Suppressor macrophage (primary cell): Measurements from ENCODE around the gene CSF3R.
A peak's percentile ranks its signal among the peaks of the same experiment; 100 is the strongest.
"Not testable (repeated sequence)": the region's sequence is repeated elsewhere in the genome, so short reads cannot be mapped to it uniquely, and the experiment has no call there.

ENCODE experiments used
- DNase-seq, 4 experiments: peaks; one replicate each; pipeline ENCODE4 v3.0.0-alpha.2; 2020 to 2022

CSF3R gene

DNA sequence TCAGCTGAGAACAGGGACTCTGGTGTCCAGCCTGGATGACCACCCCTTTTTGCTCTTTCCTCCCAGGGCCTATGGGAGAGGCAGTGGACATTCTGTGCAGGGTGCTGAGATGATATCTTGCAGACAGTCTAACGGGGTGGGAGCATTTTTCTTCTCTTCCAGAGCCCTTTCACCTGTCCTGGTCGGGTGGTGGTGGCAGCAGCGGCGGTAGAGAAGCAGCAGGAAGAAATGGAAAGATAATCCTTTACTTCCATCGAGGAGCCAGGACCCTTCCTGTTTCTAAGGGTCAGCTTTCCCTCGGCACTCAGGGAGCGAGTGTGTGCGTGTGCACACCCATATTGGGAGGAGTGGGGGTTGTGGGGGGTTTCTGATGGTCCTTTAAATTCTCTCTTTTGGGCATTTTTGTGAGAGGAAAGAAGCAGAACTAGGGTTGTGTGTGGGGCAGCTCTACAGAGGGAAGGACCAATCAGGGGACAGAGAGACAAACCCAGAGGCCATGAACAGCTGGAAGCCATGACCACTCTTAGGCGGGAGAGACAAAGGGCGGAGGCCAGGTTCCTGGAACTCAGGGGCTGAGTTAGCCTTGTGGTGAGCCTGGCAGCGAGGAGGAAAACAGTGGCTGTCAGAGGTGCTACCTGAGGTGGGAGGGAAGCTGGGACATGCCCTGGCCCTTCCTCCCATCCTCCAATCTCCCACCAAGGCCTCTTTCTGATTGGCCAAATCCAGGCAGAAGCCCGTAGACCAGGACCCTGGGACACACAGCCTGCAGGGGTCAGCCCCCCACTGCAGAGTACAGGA lies 31.2 kb upstream of the CSF3R start:
- no peak for DNase-seq

DNA sequence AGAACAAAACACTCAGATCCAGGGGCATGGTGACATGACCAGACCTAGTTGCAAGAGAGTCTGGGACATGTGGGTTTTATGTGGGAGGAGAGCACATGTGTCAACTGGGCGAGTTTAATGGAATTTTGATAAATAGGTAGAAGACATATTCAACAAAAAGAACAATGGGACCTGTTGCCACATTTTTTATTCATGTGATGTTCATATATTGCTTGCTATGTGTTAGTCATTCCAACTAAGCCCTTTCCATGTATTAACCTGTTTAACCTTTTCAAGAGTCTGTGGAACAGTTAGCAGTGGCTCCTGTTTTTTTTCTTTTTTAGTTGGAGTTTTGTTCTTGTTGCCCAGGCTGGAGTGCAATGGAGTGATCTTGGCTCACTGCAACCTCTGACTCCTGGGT lies 30.1 kb upstream of the CSF3R start:
- DNase-seq, result no peak

DNA sequence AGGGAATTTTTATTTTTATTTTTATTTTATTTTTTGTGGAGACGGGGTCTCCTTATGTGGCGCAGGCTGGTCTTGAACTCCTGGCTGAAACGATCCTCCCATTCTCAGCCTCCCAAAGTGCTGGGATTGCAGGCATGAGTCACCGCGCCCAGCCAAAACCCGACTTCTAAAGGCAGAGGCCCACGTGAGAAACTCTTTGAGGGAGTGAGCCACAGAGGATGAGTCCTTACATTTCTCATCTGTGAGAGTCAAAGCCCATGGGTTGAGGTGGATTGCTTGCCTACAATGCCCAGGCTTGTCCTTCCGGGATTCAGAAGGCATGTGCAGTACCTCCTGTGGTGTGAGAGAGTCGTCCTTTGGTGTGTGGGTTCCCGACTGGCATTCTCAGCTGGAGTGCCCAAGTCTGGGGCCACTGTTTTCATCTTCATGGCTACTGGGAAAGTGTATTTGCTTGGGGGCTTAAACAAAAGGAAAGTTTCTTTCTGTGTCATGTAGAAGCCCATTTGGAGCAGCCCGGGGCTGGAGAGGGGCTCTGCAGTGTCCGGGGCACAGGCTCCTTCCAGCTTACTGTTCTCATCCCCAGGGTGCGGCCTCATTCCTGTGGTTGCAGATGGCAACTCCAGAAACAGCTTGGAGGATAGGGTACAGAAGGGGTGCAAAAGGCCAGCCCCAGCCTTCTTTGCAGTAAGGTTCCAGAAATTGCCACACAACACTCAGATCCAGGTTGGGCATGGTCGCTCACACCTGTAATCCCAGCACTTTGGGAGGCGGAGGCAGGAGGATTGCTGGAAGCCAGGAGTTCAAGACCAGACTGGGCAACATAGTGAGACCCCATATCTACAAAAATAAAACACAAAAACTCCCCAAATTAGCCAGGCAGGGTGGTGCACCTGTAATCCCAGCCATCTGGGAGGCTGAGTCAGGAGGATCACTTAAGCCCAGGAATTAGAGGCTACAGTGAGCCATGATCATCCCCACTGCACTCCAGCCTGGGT lies 29.4 kb upstream of the CSF3R start:
- no peak for DNase-seq

DNA sequence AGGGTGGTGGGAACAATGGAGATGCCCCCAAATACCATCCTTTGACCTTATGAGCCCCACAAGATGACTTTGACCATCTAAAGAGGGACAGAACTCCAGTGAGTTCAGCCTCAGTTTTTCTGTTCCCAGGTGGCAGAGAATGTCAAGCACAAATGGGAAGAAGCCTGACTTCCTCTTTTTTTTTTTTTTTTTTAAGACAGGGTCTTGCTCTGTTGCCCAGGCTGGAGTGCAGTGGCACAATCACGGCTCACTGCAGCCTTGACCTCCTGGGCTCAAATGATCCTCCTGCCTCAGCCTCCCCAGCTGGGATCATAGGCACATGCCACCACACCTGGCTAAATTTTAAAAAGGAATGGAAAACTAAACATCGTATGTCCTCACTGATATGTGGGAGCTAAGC lies 28.5 kb upstream of the CSF3R start:
- DNase-seq, result peak in 1 of 4 experiments; percentile 15

DNA sequence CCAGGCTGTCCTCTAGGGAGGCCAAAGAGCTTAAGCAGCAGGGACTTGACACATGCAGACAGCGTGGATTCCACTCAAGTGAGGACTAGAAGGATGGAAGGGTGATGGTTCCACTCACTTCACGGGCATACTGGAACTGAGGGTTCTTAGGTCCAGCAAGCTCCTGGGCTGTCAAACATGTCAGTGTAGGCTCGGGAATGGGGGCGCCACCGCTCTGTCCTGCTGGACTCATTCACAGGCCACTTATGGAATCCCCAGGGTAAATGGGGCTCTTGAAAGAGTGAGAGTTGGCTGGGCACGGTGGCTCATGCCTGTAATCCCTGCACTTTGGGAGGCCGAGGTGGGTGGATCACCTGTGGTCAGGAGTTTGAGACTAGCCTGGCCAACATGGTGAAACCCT lies 27.7 kb upstream of the CSF3R start:
- no peak for DNase-seq

DNA sequence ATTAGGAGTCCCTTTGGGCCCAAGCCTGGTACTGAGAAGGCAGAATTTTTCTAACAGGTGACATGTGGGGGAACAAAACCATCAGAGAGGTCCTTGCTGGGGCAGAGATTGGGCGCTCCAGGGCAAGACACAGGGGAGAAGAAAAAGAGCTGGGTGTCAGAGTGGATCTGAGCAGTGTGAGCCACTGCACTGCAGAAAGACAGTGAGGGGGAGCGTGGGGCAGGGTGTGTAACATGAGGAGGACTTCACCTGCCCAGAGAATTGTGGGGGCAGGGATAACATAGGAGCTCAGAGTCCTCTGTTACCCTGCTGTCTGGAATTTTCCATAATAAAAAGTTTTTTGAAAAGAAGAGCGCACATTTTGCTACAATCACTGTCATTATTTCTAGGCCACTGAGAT lies 25.5 kb upstream of the CSF3R start:
- DNase-seq, result no peak

DNA sequence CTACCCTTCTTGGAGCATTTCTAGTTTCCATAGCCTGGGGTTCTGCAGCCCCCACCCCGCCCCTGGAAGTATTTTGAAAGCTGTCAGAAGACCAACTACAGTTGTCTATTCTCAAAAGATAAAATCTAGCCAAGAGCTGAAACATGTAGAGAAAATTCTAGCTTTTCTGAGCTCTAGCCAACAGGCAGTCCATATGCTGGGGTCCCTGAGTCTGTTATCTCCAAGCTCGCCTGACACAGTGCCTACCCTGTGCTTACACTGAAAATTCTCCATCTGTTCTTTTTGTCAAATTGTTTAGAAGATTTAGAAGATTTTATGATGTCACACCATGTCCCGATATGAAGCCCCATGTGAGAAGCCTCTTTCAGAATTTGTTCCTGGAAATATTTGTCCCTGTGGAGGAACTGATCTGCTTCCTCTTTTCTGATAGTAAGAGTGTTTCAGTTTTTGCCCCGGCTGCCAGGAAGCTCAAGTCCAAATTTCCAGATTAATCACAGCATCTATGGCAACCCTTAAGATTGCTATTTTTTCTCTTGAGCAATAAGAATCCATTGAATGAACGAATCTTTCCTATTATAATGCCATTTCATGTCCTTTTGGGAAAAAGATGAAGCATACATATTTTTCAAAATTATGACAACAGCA lies 23.7 kb upstream of the CSF3R start:
- DNase-seq, result peak in 1 of 4 experiments; percentile 16

DNA sequence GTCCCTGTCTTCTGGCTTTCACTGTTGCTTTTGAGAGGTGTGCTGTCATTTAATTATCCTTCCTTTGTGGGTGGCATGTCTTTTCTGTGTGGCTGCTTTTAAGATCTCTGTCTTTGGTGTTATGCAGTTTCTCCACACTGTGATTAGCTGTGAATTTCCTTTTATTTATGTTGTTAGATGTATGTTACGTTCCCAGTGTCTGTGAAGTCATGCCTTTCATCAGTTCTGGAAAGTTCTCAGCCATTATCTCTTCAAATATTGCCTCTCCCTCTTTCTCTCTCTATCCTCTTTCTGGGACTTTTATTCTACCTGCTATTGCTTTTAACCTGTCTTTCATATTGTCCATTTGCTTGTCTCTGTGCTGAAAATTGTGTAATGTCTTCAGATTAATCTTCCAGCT lies 21.0 kb upstream of the CSF3R start:
- no peak for DNase-seq

DNA sequence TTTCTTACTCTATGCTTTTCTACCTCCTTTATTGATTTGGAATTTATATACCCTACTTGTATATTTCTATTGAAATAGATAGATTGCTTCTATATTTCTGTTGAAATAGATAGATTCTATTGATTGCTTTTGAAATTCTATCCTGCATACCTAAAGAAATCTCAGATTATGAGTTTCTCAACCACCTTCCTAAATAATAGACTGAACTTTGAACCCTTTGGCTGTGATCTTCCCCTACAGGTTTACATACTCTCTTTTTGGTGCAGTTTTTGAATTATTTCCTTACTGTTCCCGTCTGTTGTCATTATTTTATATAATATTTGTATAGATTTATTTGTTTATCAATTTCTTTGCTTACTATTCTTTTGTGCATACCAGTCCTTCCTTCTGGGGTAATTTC lies 20.4 kb upstream of the CSF3R start:
- no peak for DNase-seq

DNA sequence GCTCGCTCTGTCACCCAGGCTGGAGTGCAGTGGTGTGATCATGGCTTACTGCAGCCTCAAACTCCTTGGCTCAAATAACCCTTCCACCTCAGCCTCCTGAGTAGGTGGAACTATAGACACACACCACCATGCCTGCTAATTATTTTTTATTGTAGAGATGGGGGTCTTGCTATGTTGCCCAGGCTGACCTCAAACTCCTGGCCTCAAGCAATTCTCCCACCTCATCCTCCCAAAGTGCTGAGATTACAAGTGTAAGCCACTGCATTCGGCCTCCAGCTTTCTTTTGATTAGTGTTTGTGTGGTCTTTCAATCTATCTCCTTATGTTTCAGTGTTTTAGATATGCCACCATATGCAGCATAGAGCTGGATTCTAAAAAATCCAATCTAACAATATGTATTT lies 19.9 kb upstream of the CSF3R start:
- DNase-seq, result no peak

DNA sequence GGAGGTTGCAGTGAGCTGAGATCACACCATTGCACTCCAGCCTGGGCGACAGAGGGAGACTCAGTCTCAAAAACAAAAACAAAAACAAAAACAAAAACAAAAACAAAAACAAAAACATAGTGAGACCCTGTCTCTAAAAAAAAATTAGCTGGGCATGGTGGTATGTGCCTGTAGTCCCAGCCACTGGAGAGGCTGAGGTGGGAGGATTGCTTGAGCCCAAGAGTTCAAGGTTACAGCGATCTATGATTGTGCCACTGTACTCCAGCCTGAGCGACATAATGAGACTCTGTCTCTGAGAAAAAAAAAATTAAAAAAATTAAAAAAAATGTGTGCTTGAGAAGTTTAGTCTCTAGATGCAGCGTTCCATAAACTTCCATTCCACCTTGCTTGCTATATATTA lies 19.2 kb upstream of the CSF3R start:
- DNase-seq, result not testable (repeated sequence)

DNA sequence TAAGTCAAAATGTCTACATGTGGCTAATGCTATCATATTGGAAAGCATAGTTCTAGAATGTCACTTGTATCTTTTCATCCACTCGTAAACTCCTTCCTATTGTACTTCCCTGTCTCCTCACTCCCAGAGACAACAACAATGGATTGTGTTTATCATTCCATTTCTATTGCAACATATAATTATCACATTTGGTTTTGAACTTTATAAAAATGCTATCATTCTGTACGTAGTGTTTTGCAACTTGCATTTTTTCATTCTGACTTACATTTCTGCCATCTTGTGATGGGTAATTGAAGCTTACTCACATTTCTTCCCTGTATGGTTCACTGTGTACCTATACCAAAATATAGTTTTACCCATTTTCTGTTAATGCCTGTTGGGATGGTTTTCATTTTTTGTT lies 14.5 kb upstream of the CSF3R start:
- no peak for DNase-seq

DNA sequence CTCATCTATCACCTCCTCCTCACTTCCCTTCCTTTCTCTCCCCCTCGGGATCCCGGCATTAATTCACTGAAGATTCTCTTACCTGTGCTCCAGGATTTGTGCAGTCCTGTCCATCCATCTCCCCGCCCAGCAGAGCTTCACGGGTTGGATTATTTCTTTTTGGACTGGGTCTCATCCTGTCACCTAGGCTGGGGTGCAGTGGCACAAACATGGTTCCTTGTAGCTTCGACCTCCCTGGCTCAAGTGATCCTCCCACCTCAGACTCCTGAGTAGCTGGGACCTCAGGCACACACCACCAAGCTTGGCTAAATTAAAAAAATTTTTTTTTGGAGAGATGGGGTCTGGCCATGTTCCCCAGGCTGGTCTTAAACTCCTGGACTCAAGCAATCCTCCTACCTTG lies 12.3 kb upstream of the CSF3R start:
- DNase-seq, result no peak

DNA sequence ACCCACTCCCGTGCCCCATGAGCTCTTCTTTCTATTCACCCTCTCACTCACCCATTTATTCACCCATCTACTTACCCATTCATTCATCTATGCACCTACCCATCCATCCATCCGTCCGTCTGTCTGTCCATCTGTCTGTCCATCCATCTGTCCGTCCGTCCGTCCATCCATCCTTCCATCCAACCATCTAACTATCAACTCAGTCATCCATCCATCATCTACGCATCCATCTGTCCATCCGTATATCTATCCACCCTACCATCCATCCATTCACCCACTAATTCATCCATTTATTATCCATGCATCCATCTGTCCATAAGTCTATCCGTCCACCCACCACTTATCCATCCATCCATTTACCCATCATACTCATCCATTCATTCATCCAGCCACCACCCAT lies 10.8 kb upstream of the CSF3R start:
- DNase-seq, result no peak

DNA sequence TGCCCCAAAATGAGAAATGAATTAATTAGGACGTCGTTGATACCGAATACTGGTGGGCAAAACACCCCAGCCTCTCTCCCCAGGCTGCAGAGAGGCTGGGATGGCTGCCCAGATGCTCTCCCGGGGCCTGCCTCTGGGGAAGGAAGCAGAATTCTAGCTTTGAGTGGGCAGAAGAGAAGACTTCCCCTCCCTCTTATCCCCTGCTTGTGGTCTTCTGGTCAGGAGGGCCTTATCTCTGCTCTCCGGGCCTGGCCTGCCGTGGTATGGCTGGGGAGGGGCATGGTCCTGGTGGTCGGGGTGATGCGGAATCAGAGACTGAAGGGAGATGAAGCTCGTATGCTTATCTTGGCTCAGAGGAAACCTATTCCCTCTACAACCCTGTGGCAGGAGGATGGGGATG lies 9.8 kb upstream of the CSF3R start:
- DNase-seq, result peak in 2 of 4 experiments; percentile 14 to 28

DNA sequence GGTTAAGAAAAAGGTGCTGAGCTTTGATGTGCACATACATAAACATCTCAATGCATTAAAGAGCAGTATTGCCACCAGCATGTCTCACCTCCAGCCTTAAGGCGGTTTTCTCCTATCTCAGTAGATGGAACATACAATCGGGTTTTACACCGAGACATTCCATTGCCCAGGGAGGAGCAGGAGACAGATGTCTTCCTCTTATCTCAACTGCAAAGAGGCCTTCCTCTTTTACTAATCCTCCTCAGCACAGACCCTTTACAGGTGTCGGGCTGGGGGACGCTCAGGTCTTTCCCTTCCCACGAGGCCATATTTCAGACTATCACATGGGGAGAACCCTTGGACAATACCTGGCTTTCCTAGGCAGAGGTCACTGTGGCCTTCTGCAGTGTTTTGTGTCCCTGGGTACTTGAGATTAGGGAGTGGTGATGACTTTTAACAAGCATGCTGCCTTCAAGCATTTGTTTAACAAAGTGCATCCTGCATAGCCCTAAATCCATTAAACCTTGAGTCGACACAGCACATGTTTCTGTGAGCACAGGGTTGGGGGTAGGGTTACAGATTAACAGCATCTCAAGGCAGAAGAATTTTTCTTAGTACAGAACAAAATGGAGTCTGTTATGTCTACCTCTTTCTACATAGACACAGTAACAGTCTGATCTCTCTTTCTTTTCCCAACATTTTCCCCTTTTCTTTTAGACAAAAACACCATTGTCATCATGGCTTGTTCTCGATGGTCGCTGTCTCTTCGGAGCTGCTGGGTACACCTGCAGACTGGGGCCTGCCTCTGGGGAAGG lies 6.7 kb upstream of the CSF3R start:
- not testable (repeated sequence) for DNase-seq

DNA sequence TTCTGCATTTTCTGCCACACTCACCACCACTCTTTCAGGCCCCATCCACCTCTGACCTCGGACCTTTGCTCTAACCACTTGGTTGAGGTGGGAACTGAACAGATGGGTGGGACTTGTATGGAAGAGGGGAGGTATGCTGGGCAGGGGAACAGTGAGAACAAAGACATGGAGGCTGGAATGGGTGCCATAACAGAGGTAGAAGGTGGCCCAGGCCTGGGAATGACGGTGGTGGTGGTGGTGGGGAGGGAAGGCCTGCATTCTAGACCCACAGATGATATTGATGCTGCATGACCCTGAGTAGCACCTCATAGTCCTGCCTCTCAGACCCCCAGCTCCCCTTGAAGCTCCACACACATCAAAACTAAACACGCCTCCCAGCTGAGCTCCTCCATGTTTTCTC lies 5.2 kb upstream of the CSF3R start:
- DNase-seq, result no peak

DNA sequence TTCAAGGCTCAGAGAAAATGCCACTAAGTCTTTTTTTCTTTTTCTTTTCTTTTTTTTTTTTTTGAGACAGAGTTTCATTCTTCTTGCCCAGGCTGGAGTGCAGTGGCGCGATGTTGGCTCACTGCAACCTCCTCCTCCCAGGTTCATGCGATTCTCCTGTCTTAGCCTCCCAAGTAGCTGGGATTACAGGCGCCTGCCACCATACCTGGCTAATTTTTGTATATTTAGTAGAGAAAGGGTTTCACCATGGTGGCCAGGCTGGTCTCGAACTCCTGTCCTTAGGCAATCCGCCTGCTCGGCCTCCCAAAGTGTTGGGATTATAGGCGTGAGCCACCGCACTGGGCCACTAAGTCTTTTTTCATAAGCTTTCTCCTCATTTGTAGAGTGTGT lies 4.6 kb upstream of the CSF3R start:
- not testable (repeated sequence) for DNase-seq

DNA sequence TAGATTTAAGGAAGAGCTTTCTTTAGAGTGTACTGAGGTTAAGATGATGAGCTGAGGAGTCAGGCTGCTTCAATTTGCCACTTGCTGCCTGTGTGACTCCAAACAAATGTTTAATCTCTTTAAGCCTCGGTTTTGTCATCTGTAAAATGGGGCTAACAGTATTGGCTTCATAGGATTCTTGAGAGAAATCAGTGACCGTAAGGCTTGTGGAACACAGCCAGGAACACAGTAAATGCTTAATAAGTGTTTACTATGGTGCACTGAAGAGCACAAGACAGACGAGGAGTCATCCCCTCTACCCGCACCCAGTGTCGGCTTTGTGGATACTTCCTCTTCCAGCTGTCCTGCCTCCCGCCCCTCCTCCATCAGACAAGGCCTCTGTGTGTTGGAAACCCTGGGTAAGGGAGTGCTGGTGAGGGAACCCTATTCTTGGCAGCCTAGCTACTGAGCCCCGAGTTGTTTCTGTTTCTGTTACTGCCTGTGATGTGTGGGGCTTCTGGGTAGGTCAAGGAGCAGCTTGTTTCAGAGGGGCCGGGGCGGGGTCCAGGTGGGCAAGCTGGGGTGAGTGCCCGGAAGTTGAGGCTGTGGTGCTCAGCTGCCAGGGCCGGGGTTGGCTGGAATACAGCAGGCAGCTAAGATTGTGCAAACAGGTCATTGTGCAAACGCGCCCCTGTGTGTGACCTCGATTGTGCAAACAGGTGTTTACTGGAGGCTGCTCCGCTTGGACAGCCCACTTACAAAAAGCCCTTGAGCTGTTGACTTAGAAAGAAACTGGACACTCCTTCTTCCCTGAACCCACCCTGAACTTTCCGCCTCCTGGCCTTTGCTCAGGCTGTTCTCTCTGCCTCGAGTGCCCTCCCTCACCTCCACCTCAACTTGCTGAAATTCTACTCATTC lies 4.0 kb upstream of the CSF3R start:
- DNase-seq, result peak; percentile 89 to 95 (median 94)

DNA sequence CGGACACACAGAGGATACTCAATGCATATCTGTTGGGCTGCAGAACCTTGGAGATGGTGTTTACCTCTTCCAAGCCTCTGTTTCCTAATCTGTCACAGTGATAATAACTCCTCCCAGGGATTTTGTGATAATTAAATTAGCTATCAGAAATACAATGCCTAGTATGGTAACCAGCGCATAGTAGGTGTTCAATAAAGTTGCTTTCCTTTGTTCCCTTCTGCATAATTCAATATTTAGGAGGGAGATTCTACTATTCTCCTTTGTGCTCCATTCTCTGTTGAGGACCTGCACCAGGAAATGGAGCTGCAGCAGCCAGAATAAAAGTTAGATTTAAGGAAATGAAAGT lies 3.4 kb upstream of the CSF3R start:
- no peak for DNase-seq

DNA sequence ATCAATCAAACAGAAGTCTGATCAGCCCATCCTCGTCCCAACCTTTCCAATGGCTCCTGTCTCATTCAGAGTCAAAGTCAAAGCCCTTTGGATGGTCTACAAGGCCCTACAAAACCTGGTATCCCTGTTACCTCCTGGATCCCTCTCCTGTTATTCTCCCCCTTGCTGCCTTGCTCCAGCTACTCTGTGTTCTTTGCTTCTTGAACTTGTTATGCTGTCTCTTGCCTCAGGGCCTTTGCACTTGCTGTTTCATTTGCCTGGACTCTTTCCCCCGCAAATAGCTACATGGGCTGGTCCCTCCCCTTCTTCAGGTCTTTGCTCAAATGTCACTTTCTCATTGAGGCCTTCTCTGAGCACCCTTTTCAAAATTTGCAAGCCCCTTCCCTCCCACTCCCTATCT lies 1.4 kb upstream of the CSF3R start:
- no peak for DNase-seq
